Testis (tissue), 2 donors: ENCODE data around the gene ARF5.

Experiments
- POLR2A ChIP-seq: fragments of 450-650 bp; IDR thresholded peaks from one replicate; pipeline ENCODE4 v1.6.1; 2017; ENCODE audit warnings: antibody characterized with exemption, mild to moderate bottlenecking, moderate library complexity
- TF ChIP-seq, protein P1 (sequence below), 3 experiments: fragments of 450-650 bp in 2 of 3; fragments of 200-600 bp in 1 of 3; sonication (generic) in 1 of 3; IDR thresholded peaks; one replicate each; pipeline ENCODE4 v1.5.1; 2016 to 2019; ENCODE audit warnings: antibody characterized with exemption in 3 of 3, mild to moderate bottlenecking in 2 of 3, moderate library complexity in 1 of 3

- no peak for TF ChIP-seq POLR2A
- TF ChIP-seq, protein P1, sequence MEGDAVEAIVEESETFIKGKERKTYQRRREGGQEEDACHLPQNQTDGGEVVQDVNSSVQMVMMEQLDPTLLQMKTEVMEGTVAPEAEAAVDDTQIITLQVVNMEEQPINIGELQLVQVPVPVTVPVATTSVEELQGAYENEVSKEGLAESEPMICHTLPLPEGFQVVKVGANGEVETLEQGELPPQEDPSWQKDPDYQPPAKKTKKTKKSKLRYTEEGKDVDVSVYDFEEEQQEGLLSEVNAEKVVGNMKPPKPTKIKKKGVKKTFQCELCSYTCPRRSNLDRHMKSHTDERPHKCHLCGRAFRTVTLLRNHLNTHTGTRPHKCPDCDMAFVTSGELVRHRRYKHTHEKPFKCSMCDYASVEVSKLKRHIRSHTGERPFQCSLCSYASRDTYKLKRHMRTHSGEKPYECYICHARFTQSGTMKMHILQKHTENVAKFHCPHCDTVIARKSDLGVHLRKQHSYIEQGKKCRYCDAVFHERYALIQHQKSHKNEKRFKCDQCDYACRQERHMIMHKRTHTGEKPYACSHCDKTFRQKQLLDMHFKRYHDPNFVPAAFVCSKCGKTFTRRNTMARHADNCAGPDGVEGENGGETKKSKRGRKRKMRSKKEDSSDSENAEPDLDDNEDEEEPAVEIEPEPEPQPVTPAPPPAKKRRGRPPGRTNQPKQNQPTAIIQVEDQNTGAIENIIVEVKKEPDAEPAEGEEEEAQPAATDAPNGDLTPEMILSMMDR (IDR thresholded peaks at IDR 0.05) = no peak
Measured at GRCh38 chr7:127595737-127596136, 7.5 kb downstream of the ARF5 start.
